MM.1S (cell line): ENCODE measurements around the gene DENND1A.
A peak's percentile ranks its signal among the peaks of the same experiment; 100 is the strongest.

Experiments
- EZH2 ChIP-seq: fragments of 300-600 bp; sonication (generic); optimal IDR thresholded peaks from 2 replicates; pipeline ENCODE3; 2017; ENCODE audit warnings: low read depth, mild to moderate bottlenecking, antibody characterized with exemption, low read length, mixed read lengths
- EZH2phosphoT487 ChIP-seq: fragments of 300-600 bp; sonication (generic); IDR thresholded peaks from 2 replicates; pipeline ENCODE4 v1.6.1; 2018; ENCODE audit warnings: antibody characterized with exemption, low read length
- TF ChIP-seq, protein P1 (sequence below): fragments of 300-600 bp; sonication (generic); IDR thresholded peaks from 2 replicates; pipeline ENCODE4 v1.5.1; 2016; ENCODE audit warnings: antibody characterized with exemption, low read length, mixed read lengths

DNA sequence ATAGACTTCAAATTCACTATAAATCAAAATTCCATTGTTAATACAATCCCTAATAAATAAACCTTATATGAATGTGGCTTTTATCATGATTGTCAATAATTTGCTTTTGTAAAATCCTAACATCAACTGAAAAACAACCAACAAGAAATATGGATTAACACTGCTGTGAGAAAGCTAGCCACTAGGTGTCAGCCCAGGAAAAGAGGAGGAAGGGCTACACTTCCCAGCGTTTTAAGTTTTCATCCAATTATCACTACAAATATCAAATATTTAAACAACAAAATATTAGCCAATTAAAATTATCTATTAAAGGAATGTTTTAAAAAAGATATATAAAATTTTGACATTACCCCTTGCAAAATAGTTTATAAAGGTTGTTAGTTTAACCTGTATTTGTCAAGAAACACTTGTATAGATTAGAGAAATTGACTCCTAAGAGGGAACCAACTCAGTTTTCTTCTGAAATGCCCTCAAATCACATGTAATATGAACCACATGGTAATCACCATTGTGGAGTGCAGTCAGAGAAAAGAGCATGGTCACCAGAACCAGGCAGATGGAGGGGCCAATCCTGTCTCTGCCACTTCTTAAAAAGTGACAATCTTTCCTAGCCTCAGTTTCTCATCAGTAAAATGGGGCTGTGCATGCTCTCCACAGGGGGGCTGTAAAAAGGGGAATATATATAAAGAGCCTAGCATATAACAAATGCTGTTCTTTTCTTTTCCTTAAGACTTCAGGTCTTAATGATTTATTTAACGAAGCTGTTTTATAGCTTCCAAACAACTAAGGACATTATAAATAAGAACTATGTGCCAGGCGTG is 385.7 kb downstream of the DENND1A start:
- TF ChIP-seq, protein P1, sequence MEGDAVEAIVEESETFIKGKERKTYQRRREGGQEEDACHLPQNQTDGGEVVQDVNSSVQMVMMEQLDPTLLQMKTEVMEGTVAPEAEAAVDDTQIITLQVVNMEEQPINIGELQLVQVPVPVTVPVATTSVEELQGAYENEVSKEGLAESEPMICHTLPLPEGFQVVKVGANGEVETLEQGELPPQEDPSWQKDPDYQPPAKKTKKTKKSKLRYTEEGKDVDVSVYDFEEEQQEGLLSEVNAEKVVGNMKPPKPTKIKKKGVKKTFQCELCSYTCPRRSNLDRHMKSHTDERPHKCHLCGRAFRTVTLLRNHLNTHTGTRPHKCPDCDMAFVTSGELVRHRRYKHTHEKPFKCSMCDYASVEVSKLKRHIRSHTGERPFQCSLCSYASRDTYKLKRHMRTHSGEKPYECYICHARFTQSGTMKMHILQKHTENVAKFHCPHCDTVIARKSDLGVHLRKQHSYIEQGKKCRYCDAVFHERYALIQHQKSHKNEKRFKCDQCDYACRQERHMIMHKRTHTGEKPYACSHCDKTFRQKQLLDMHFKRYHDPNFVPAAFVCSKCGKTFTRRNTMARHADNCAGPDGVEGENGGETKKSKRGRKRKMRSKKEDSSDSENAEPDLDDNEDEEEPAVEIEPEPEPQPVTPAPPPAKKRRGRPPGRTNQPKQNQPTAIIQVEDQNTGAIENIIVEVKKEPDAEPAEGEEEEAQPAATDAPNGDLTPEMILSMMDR: peak; percentile 80
- no peak for TF ChIP-seq EZH2
- no peak for TF ChIP-seq EZH2phosphoT487
